Measurements from ENCODE around the gene COL8A2.

COL8A2 gene

DNA sequence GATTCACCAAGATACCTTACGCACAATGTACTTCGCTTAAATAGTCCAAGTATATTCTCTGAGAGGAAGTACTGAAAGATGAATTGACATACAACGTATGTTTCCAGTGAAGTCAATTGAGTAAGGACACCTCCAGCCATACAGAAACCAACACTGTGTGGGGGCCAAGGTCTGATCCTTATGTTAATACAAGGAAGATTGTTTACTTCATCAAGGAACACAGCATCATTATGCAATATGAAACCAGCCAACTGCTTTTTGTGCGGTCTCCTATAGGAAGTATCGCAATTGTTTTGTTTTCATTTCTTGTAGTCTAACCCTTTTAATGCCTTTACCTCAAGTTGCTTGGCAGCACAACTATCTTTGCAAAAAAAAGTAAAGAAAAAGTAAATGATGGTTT is 69.3 kb downstream of the COL8A2 start:
- no peaks in the 10 kb centered on the region for H3K27me3 ChIP-seq (replicated peaks in 2 of 5; ENCODE audit: control insufficient read depth in 4 of 5, insufficient read depth in 5 of 5, low read length in 4 of 5)
- H3K36me3 ChIP-seq (ENCODE audit: control insufficient read depth in 4 of 4, insufficient read depth in 4 of 4, low read length in 3 of 4): peaks cover 5 to 26% (median 13%) of the 10 kb centered on the region in 4 experiments
- no peaks in the 10 kb centered on the region for H3K9me3 ChIP-seq (ENCODE audit: control extremely low read depth in 1 of 5, control insufficient read depth in 4 of 5, insufficient read depth in 2 of 5, low read depth in 1 of 5, low read length in 4 of 5)
- ChIA-PET CTCF (no interaction called here), POLR2A (no interaction called here)
- no peak overlapping the region for H3K27ac ChIP-seq (ENCODE audit: insufficient read depth in 1 of 2, low read depth in 1 of 2, low read length in 2 of 2, poor library complexity in 1 of 2, severe bottlenecking in 2 of 2)
- no peaks in the 10 kb centered on the region for H3K4me1 ChIP-seq (ENCODE audit: control extremely low read depth in 1 of 4, control insufficient read depth in 4 of 4, insufficient read depth in 4 of 4, low read length in 3 of 4)
- 100% methylated on average over 3 of the region's 5 CpGs for WGBS (ENCODE audit: insufficient coverage)
- no peak for DNase-seq
- H3K4me3 ChIP-seq (ENCODE audit: control insufficient read depth in 1 of 7, extremely low read depth in 1 of 7, insufficient read depth in 4 of 7, low read depth in 2 of 7, low read length in 6 of 7): peak overlapping the region in 1 of 7 experiments; percentile 8

DNA sequence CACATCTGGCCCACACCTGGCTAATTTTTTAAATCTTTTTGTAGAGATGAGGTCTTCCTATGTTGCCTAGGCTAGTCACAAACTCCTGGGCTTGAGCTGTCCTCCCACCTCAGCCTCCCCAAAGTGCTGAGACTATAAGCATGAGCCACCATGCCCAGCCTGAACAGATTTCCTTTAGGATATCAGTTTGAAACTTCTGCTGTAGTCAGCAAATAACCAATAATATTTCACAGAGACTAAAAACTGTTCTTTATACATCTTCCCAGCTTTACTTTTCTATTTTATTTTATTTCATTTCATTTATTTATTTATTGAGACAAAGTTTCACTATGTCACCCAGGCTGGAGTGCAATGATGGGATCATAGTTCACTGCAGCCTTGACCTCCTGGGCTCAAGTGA is 71.0 kb downstream of the COL8A2 start:
- Histone ChIP-seq H3K27ac (ENCODE audit: insufficient read depth in 1 of 2, low read depth in 1 of 2, low read length in 2 of 2, poor library complexity in 1 of 2, severe bottlenecking in 2 of 2) (no peak overlapping the region), H3K9me3 (ENCODE audit: control extremely low read depth in 1 of 5, control insufficient read depth in 4 of 5, insufficient read depth in 2 of 5, low read depth in 1 of 5, low read length in 4 of 5) (no peaks in the 10 kb centered on the region), H3K4me1 (ENCODE audit: control extremely low read depth in 1 of 4, control insufficient read depth in 4 of 4, insufficient read depth in 4 of 4, low read length in 3 of 4) (no peaks in the 10 kb centered on the region), H3K4me3 (ENCODE audit: control insufficient read depth in 1 of 7, extremely low read depth in 1 of 7, insufficient read depth in 4 of 7, low read depth in 2 of 7, low read length in 6 of 7) (no peak overlapping the region), H3K27me3 (replicated peaks in 2 of 5; ENCODE audit: control insufficient read depth in 4 of 5, insufficient read depth in 5 of 5, low read length in 4 of 5) (no peaks in the 10 kb centered on the region), H3K36me3 (ENCODE audit: control insufficient read depth in 4 of 4, insufficient read depth in 4 of 4, low read length in 3 of 4) (peaks cover 5 to 28% (median 11%) of the 10 kb centered on the region in 4 experiments)
- CTCF ChIA-PET: no interaction called here
- DNase-seq: no peak
- POLR2A ChIA-PET: no interaction called here

DNA sequence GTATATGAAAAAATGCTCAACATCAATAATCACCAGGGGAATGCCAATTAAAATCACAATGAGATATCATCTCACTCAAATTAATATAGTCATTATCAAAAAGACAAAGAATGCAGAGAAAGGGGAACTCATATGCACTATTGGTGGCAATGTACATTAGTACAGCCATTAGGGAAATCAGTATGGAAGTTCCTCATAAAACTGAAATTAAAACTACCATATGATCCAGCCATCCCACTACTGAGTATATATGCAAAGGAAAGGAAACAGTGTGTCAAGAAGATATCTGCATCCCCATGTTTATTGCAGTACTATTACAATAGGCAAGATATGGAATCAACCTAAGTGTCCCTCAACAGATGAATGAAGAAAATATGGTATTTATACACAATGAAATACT is 73.2 kb downstream of the COL8A2 start:
- Histone ChIP-seq H3K36me3 (ENCODE audit: control insufficient read depth in 4 of 4, insufficient read depth in 4 of 4, low read length in 3 of 4) (peaks cover 13 to 44% (median 18%) of the 10 kb centered on the region in 4 experiments), H3K4me1 (ENCODE audit: control extremely low read depth in 1 of 4, control insufficient read depth in 4 of 4, insufficient read depth in 4 of 4, low read length in 3 of 4) (no peaks in the 10 kb centered on the region), H3K9me3 (ENCODE audit: control extremely low read depth in 1 of 5, control insufficient read depth in 4 of 5, insufficient read depth in 2 of 5, low read depth in 1 of 5, low read length in 4 of 5) (peaks cover 0 to 10% (median 3%) of the 10 kb centered on the region in 5 experiments), H3K27me3 (replicated peaks in 2 of 5; ENCODE audit: control insufficient read depth in 4 of 5, insufficient read depth in 5 of 5, low read length in 4 of 5) (no peaks in the 10 kb centered on the region), H3K4me3 (ENCODE audit: control insufficient read depth in 1 of 7, extremely low read depth in 1 of 7, insufficient read depth in 4 of 7, low read depth in 2 of 7, low read length in 6 of 7) (no peak overlapping the region), H3K27ac (ENCODE audit: insufficient read depth in 1 of 2, low read depth in 1 of 2, low read length in 2 of 2, poor library complexity in 1 of 2, severe bottlenecking in 2 of 2) (no peak overlapping the region)
- CTCF ChIA-PET: no interaction called here
- no peak for DNase-seq
- POLR2A ChIA-PET: no interaction called here

Measured in common myeloid progenitor, CD34-positive (primary cell).